H1 (cell line): ENCODE measurements around the gene ZBTB42. TPM values are rescaled to one million over a fixed set of nuclear protein-coding genes. Genes with fewer than 3 reads are reported as not detected.

Source experiments
- ATF2 ChIP-seq: IDR thresholded peaks from 2 replicates; pipeline ENCODE4 v1.6.1; 2012; ENCODE audit warnings: low read length, inconsistent platforms
- BACH1 ChIP-seq: IDR thresholded peaks from 2 replicates; pipeline ENCODE4 v1.6.1; 2012; ENCODE audit warnings: low read length, improper control_type of control experiment
- CBX5 ChIP-seq: fragments of 300-800, 300-1000 bp; sonication (generic); IDR thresholded peaks from 2 replicates; pipeline ENCODE4 v1.7.1; 2016; ENCODE audit warnings: antibody characterized with exemption, low read length, low read depth
- CEBPB ChIP-seq: IDR thresholded peaks from 2 replicates; pipeline ENCODE4 v1.6.1; 2012; ENCODE audit warnings: low read depth, low read length
- CREB1 ChIP-seq: IDR thresholded peaks from 2 replicates; pipeline ENCODE4 v1.6.1; 2012; ENCODE audit warnings: inconsistent platforms
- CTCF ChIP-seq, 3 experiments: IDR thresholded peaks; 1 replicate in 2 of 3; 2 replicates in 1 of 3; pipeline versions ENCODE4 v1.5.1 to v1.6.1; 2011; ENCODE audit warnings: low read length in 3 of 3, mild to moderate bottlenecking in 3 of 3, inconsistent platforms in 2 of 3, low read depth in 1 of 3, moderate library complexity in 1 of 3; ENCODE audit not compliant: insufficient read depth in 1 of 3; ENCODE audit errors: control extremely low read depth in 1 of 3
- EP300 ChIP-seq, 2 experiments: IDR thresholded peaks; 1 replicate in 1 of 2; 2 replicates in 1 of 2; pipeline ENCODE4 v1.6.1; 2011 to 2012; ENCODE audit warnings: low read depth in 2 of 2, low read length in 2 of 2, mild to moderate bottlenecking in 2 of 2, borderline replicate concordance in 1 of 2, inconsistent platforms in 1 of 2, moderate library complexity in 1 of 2
- HDAC2 ChIP-seq, 2 experiments: fragments of 300-600 bp in 1 of 2; sonication (generic) in 1 of 2; IDR thresholded peaks; 2 replicates each; pipeline ENCODE4 v1.6.1; 2011 to 2012; ENCODE audit warnings: low read depth in 2 of 2, low read length in 2 of 2, mild to moderate bottlenecking in 2 of 2, moderate library complexity in 2 of 2, borderline replicate concordance in 1 of 2, inconsistent platforms in 1 of 2
- KDM4A ChIP-seq: IDR thresholded peaks from one replicate; pipeline ENCODE4 v1.7.1; 2012; ENCODE audit warnings: low read depth, mild to moderate bottlenecking, moderate library complexity, low read length, inconsistent platforms; ENCODE audit not compliant: severe bottlenecking
- MAX ChIP-seq: IDR thresholded peaks from 2 replicates; pipeline ENCODE4 v1.6.1; 2012; ENCODE audit warnings: inconsistent platforms
- PHF8 ChIP-seq: fragments of 200-600 bp; sonication (generic); conservative IDR thresholded peaks from 2 replicates; pipeline ENCODE4 v1.7.1; 2012; ENCODE audit warnings: low read depth, mild to moderate bottlenecking, inconsistent platforms, low read length, moderate library complexity
- POLR2A ChIP-seq, 2 experiments: IDR thresholded peaks; 1 replicate in 1 of 2; 2 replicates in 1 of 2; pipeline ENCODE4 v1.6.1; 2011; ENCODE audit warnings: low read depth in 2 of 2, low read length in 2 of 2, mild to moderate bottlenecking in 2 of 2; ENCODE audit errors: control extremely low read depth in 1 of 2
- POLR2AphosphoS5 ChIP-seq: IDR thresholded peaks from 2 replicates; pipeline ENCODE4 v1.6.1; 2011; ENCODE audit warnings: low read depth, low read length
- RBBP5 ChIP-seq: IDR thresholded peaks from 2 replicates; pipeline ENCODE4 v1.7.1; 2012; ENCODE audit warnings: low read depth, mild to moderate bottlenecking, inconsistent platforms, low read length, moderate library complexity, borderline replicate concordance
- SIN3A ChIP-seq, 2 experiments: IDR thresholded peaks in 1 of 2; conservative IDR thresholded peaks in 1 of 2; 2 replicates each; pipeline ENCODE4 v1.6.1; 2011 to 2012; ENCODE audit warnings: low read length in 2 of 2, improper control_type of control experiment in 1 of 2, low read depth in 1 of 2, mild to moderate bottlenecking in 1 of 2
- SIRT6 ChIP-seq: IDR thresholded peaks from one replicate; pipeline ENCODE4 v1.7.1; 2012; ENCODE audit warnings: low read length, inconsistent platforms
- SIX5 ChIP-seq: IDR thresholded peaks from 2 replicates; pipeline ENCODE4 v1.6.1; 2011; ENCODE audit warnings: mild to moderate bottlenecking, low read depth, low read length
- TBP ChIP-seq: IDR thresholded peaks from 2 replicates; pipeline ENCODE4 v1.6.1; 2011; ENCODE audit warnings: low read depth, low read length, improper control_type of control experiment
- ZNF274 ChIP-seq: IDR thresholded peaks from 2 replicates; pipeline ENCODE4 v1.7.0; 2012; ENCODE audit warnings: low read length, borderline replicate concordance; ENCODE audit errors: extremely low read depth
- polyA plus RNA-seq, 7 experiments: library from polyadenylated mRNA; depleted of rRNA in 3 of 7; stranded (reverse) in 5 of 7; unstranded in 2 of 7; fragments of >200 nt in 5 of 7; fragments of 200-250 nt in 2 of 7; gene quantifications; 1 replicate in 5 of 7; 2 replicates in 1 of 7; 4 replicates in 1 of 7; pipeline versions ENCODE4 v1.2.1 to v1.2.3, GENCODE V29; 2011 to 2013; ENCODE audit warnings: missing spikeins in 2 of 7, mixed read lengths in 2 of 7
- total RNA-seq: library from RNA; stranded (reverse); fragmentation: NEBNext Ultra II Directional; extraction: Animal tissue kit (Norgen Biotek cat#: 25700); gene quantifications from 2 replicates; pipeline ENCODE4 v1.2.1, GENCODE V29; 2021

The ZBTB42 gene
- total and polyA plus RNA-seq, 2 of the 8 experiments (the other 6 are each of a cell fraction or from before 2014, with no cell fraction given), result 2.8 to 3.1 TPM

- TF ChIP-seq ATF2 (no peak), TBP (peak; percentile 8; the same call in 1 of the 2 replicates), POLR2AphosphoS5 (no peak; the same call in 1 of the 2 replicates), CTCF (IDR thresholded peaks at IDR 0.05; ENCODE audit: control extremely low read depth in 1 of 3, insufficient read depth in 1 of 3, low read depth in 1 of 3, low read length in 3 of 3) (peak in 2 of 3 experiments; percentile 92 to 95; a peak in 3 of 4 replicates), PHF8 (no peak), EP300 (IDR thresholded peaks at IDR 0.05; ENCODE audit: borderline replicate concordance in 1 of 2, low read depth in 2 of 2, low read length in 2 of 2) (no peak), CBX5 (no peak), BACH1 (no peak), CEBPB (no peak), CREB1 (0 out of 2 replicates have a peak, but pooled peaks have one; percentile 10), ZNF274 (no peak), RBBP5 (0 out of 2 replicates have a peak, but pooled peaks have one; percentile 47), SIN3A (conservative IDR thresholded peaks at IDR 0.05 in 1 of 2, IDR thresholded peaks at IDR 0.05 in 1 of 2; ENCODE audit: low read depth in 1 of 2, low read length in 2 of 2) (peak; percentile 44 to 79; a peak in 2 of 4 replicates), KDM4A (no peak), HDAC2 (IDR thresholded peaks at IDR 0.05; ENCODE audit: borderline replicate concordance in 1 of 2, low read depth in 2 of 2, low read length in 2 of 2) (no peak), POLR2A (IDR thresholded peaks at IDR 0.05; ENCODE audit: control extremely low read depth in 1 of 2, low read depth in 2 of 2, low read length in 2 of 2) (no peak; a peak in 1 of 3 replicates), MAX (peak; percentile 80), SIRT6 (no peak), SIX5 (no peak)
Observed at GRCh38 chr14:104768437-104769323, 32.2 kb upstream of the ZBTB42 start (continued).
